HG03442 (cell line): Measurements from ENCODE around the gene NDUFA8.
"Not testable (repeated sequence)": the region's sequence is repeated elsewhere in the genome, so short reads cannot be mapped to it uniquely, and the experiment has no call there.

Source experiments
- ATAC-seq: cut with Tn5 transposase; IDR thresholded peaks from one replicate; pipeline ENCODE4 v1.9.1; 2021; ENCODE audit warnings: mild to moderate bottlenecking, moderate library complexity; ENCODE audit not compliant: unreplicated experiment

Gene NDUFA8

DNA sequence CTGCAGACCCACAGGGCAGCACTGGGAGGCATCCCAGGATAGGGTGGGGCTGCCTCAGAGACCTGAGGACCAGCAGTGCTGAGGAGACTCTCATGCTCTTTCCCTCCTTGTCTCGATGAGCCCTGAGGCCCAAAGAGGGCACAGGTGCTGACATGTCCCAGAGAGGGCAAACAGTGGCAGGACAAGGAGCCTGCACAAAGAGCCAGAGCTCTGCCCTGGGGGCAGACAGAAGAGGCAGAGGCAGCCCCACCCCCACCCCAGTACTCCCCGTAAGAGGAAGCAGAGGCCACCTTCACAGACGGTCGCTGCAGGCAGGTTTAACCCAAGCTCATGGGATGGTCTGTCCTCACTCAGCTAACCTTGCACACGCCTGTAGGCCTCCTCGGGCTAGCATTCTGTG lies 37.1 kb downstream of the NDUFA8 start:
- no peak for ATAC-seq

GRCh38 chr9:122121931-122122330 lies 37.6 kb downstream of the NDUFA8 start:
- no peak for ATAC-seq

DNA sequence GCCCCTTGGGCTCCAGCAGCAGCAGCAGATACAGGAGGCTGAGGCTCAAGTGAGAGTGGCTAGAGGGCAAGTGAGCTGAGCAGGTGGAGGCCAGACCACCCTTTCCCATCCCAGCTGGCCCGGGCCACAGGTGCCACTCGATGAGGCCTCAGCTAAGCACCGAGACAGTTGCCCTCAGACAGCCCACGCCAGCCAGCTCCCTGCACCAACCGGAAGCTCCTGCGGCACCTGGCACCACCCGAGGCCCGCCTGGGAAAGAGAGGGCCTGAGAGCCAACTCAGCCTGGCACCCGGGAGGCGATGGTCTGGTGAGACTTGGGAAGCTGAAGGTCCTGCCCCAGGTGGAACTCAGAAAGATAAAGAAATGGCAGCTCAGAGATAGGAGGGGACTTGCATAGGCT lies 38.2 kb downstream of the NDUFA8 start:
- no peak for ATAC-seq

GRCh38 chr9:122120316-122121071 lies 39.1 kb downstream of the NDUFA8 start:
- ATAC-seq = no peak

GRCh38 chr9:122119721-122120120 lies 39.9 kb downstream of the NDUFA8 start:
- no peak for ATAC-seq

GRCh38 chr9:122119166-122119521 lies 40.4 kb downstream of the NDUFA8 start:
- ATAC-seq = no peak

DNA sequence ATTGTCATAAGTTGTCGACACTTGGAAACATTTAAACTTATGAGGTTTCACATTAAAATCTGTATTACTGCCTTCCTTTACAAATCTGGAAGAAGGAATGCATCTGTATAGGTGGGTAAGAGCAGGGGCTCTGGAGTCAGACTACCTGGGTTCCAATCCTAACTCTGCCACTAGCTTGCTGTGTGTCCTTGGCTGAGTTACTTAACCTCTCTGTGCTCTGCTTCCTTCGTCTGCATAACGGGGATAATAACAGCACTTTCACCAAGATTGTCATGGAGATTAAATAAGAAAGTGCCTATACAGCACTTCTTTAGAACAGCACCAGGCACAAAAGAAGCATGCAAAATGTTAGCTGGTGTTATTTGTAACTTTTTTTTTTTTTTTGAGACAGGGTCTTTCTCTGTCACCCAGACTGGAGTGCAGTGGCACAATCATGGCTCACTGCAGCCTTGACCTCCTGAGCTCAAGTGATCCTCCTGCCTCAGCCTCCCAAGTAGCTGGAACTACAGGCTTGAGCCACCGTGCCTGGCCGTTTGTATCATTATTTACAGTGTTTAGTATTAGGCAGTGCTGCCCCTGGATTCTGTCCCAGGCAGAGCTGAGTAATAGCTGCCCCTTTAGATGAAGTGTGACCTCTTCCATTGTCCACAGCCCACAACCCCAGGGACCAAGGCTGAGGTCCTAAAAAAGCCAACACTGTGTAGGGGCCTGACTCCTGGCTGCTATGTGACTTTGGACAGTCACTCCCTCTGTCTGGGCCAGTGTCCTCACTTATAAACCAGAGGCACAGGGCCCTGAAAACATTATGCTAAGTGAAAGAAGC lies 41.0 kb downstream of the NDUFA8 start:
- ATAC-seq = no peak

- not testable (repeated sequence) for ATAC-seq
These were observed 42.3 kb downstream of the NDUFA8 start for GRCh38 chr9:122117241-122117640.

DNA sequence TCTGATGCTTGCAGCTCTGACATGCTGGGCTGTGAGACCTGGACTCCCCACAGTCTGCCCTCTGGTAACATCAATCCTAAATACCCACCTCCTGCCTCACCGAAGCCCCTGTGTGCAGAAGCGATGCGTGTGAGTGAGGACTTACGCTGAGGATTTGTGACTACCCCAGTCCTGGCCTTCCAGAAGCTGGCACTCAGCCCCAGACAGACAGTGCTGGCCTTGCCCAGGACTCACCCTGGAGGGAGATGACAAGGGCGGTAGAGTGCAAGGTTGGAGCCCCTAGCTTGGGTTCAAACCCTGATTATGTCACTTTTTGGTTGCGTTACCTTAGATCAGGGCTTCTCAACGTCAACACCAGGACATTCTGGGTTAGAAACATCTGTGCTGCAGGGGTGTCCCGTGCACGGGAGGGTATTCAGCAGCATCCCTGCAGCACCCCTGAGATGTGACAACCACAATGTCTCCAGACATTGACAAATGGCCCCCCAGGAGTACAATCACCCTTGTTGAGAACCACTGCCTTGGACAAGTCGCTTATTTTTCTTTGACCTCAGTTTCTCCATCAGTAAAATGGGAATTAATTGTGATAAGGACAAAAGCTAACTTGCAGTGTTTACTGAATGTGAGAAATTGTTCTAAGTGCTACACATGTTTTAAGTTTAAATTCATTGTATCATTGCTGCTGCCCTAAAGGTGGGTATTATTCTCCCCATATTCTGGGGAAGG lies 43.0 kb downstream of the NDUFA8 start:
- ATAC-seq = no peak

DNA sequence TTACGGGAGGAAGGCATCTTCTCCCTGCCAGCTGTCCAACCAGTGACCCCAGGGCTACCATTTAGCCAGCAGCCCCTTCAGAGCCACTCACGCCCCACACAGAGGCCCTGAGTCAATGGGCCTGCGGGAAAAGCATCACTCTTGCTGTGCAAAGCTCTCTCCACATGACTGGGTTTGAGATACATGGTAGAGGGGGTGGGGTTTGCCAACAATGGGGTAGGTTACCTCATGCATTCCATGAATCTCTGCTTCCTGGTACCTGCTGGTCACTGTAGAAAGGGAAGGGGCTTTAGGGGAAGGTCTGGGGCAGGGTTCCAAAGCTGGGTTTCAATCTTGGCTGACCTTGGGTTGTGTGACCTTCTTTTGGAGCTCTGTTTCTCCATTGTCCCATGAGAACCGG lies 43.5 kb downstream of the NDUFA8 start:
- no peak for ATAC-seq

GRCh38 chr9:122115176-122116035 lies 44.2 kb downstream of the NDUFA8 start:
- ATAC-seq = no peak

DNA sequence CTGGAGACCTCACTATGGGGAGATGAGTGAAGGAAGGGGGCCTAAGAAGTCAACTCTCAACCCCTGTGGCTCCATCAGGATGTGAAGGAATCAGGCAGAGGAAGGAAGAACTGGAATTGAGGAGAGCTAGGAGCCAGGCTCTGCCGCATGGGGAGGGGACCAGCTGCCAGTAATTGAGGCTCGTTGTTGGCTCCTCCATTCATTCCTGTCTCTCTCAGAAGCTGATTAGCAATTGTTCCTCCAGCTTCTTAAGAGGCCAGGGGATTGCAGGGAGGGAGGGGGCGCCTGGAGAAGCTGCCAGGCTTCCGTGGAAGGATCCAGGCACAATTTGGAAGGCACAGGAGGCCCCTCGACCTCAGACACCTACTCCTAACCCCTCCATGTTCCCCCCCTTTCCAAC lies 46.0 kb downstream of the NDUFA8 start:
- ATAC-seq = no peak

DNA sequence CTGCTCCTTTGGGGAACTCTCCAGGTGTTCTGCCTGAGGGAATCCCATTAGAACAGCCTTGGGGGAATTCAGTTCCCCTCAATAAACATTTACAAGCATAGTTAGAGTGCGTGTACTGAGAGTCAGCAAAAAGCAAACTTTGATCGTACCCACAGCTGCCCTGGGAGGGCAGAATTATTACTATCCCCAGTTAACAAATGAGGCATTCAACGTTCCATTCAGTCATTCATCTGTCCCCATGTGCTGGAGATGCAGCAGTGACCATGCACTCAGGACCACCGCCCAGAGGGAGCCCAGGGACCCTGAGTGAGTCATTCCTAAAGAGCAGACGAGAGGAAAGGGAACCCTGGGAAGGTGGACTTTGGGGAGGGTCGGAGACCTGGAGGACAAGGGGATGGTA lies 47.3 kb downstream of the NDUFA8 start:
- no peak for ATAC-seq

DNA sequence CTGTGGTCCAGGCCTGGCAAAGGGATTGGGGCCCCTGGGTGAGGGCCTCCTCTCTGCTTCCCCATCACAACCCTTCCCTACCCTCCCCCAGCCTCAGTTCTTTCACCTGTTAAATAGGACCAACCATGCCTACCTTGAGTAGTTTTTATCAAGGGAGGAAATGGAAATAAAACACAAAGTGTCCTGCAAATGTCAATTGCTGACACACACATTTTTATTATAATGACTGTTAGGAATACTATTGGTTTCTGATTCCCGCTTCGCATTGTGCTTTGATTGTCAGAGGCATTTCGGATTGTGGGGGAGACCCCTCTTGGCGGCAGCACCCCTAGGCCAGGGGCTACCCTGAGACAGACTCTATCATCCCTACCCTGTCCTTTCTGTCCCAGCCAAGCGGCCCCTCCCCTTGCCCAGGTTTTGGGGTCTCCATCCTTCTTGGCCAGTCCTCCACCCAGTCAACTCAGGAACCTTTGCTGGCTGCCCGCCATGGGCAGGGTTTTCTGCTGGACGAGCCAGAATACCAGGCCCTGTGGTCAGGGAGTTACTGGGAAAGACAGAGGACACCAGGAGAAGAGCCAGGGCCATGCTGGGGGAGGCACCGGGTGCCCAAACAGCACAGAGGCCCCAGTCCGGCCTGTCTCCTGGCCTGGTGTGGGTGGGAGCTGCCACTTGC lies 48.0 kb downstream of the NDUFA8 start:
- no peak for ATAC-seq

DNA sequence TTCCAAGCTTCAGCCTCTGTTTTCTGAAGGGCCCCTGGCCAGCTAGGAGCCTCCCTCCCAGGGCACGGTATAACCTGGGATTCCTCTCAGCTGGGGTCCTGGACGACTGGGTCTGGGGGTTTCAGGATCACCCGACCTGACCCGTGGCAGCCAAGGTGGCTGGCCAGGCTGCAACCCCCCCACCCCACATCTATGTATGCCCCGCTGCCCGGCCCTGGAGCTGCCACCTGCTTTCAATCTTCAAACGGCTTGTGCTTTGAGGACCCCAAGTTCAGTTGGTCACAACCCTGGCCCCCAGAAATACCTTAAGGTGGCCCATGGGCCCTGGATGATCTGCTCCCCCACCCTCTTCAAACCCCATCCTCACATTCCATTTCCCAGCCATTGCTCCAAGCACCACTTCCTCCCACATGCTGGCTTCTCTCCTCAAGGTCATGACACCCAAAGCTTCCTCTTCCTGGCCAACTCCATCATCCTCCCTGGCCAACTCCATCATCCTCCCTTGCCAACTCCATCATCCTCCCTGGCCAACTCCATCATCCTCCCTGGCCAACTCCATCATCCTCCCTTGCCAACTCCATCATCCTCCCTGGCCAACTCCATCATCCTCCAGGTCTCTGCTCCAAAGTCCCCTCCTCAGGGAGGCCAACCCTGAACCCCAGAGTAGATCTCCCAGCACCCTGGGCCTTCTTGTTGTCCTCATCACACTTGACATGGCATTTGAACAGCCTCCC lies 49.3 kb downstream of the NDUFA8 start:
- no peak for ATAC-seq

DNA sequence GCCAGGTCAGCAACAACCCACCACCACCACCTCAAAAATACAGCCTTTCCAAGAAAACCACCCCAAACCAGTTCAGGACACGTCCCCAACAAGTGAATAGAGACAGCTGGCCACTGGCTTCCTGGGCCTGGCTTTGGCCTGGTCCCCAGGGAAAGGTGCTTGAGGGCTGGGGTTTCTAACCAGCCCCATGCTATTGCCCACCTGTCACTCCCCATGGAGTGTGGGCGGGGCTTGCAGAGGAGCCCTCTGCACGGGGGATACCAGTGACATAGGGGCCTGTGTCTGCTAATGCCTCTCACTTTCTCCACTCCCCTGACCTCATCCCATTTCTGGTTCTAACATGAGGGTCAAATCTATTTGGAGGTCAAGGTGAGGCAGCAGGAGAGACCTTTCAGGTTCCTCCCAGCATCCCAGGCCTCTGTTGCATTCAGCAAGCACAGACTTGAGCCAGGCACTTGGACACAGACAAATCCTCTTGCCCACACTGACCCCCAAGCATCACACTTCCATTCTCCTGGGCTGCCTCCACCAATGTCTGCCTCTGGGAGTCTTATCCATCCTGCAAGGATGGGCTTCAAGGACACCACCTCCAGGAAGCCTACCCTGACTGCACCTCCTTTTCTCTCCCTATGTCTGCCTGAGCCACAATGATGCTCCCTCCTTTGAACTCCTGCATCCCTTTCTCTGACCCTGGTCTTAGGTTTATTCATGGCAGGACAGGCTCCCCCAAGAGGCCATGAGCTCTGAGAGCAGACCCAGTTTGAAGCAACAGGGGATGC lies 50.4 kb downstream of the NDUFA8 start:
- no peak for ATAC-seq

GRCh38 chr9:122107291-122107805 lies 52.2 kb downstream of the NDUFA8 start:
- no peak for ATAC-seq

- ATAC-seq = no peak
These were observed 53.0 kb downstream of the NDUFA8 start for GRCh38 chr9:122106576-122106975.

DNA sequence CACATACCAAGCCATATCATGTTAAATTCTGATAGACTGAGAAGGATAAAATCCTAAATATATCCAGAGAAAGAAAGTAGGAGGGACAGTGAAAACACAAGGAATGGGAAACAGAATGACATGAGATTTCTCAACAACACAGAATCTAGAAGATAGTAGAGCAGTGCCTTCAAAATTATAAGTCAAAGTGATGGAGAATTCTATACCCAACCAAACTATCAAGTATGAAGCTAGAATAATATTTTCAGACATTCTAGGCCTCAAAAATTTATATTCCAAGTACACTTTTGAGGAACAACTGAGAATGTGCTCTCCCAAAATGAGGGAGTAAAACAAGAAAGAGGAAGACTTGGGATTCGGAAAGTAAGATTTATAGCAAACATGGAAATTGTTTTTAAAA lies 55.6 kb downstream of the NDUFA8 start:
- no peak for ATAC-seq
